Suprapubic skin (tissue), 4 donors: ENCODE data around the gene CALD1. TPM values are rescaled to one million over a fixed set of nuclear protein-coding genes. Genes with fewer than 3 reads are reported as not detected.

ENCODE experiments used
- DNase-seq, 2 donors: peaks; one replicate each; pipeline ENCODE4 v3.0.0-alpha.2; 2019; ENCODE audit warnings: low spot score in 2 of 2
- H3K27ac ChIP-seq: fragments of 200-600 bp; sonication (generic); one replicate; pipeline ENCODE4 v1.5.1; 2019
- H3K27me3 ChIP-seq: fragments of 200-600 bp; sonication (generic); one replicate; pipeline ENCODE4 v1.5.1; 2019
- H3K36me3 ChIP-seq: fragments of 200-600 bp; sonication (generic); one replicate; pipeline ENCODE4 v1.5.1; 2019
- H3K4me1 ChIP-seq: fragments of 200-600 bp; sonication (generic); one replicate; pipeline ENCODE4 v1.5.1; 2019
- H3K4me3 ChIP-seq: fragments of 200-600 bp; sonication (generic); one replicate; pipeline ENCODE4 v1.5.1; 2019; ENCODE audit warnings: mild to moderate bottlenecking
- H3K9me3 ChIP-seq: fragments of 200-600 bp; sonication (generic); one replicate; pipeline ENCODE4 v1.5.1; 2019
- EP300 ChIP-seq: sonication (generic); formaldehyde crosslinking; IDR thresholded peaks from one replicate; pipeline ENCODE4 v1.6.1; 2017; ENCODE audit warnings: antibody characterized with exemption
- POLR2A ChIP-seq, 2 donors: fragments of 450-650 bp; IDR thresholded peaks; one replicate each; pipeline ENCODE4 v1.6.1; 2017; ENCODE audit warnings: antibody characterized with exemption in 2 of 2, mild to moderate bottlenecking in 2 of 2, moderate library complexity in 2 of 2
- POLR2AphosphoS5 ChIP-seq, 3 donors: sonication (generic); formaldehyde crosslinking; IDR thresholded peaks; one replicate each; pipeline ENCODE4 v1.6.1; 2017; ENCODE audit warnings: antibody characterized with exemption in 3 of 3
- WGBS: methylation state at CpG from one replicate; pipeline ENCODE4 v1.1.5; 2018; 5-methylcytosine and 5-hydroxymethylcytosine counted together
- total RNA-seq, 4 donors: library from RNA; depleted of rRNA; stranded (reverse); fragments of >200 nt; gene quantifications; one replicate each; pipeline ENCODE4 v1.1.0, GENCODE V29; 2016
- TF ChIP-seq, protein P1 (sequence below), 2 donors: fragments of 200-600 bp in 1 of 2; fragments of 450-650 bp in 1 of 2; sonication (generic) in 1 of 2; IDR thresholded peaks; one replicate each; pipeline ENCODE4 v1.5.1; 2016 to 2019; ENCODE audit warnings: antibody characterized with exemption in 2 of 2, mild to moderate bottlenecking in 1 of 2, moderate library complexity in 1 of 2

The CALD1 gene
- total RNA-seq, 4 donors from 2014 or later: 53.6 to 116 (median 83.2) TPM

DNA sequence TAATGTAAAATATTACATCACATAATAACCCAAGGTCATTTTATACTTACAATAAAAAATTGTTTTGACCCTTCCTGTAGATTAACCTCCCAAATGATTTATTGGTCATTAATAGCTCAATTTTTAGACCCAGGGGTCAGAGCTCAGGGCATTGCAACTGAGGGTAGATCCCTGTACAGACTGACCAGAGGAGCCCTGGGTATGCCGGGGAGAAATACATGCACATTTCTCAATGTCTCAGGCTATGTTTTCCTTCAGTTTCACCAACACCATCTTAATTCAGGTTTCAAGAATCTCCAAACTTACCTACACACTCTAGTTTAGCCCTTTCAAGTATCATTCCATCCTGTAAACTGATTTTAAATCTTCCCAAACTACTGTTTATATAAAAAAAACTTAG, 46.2 kb downstream of the CALD1 start:
- TF ChIP-seq POLR2A (IDR thresholded peaks at IDR 0.05) (no peak), POLR2AphosphoS5 (IDR thresholded peaks at IDR 0.05) (no peak), EP300 (no peak)
- Histone ChIP-seq H3K4me1 (no peaks in the 10 kb centered on the region), H3K36me3 (no peaks in the 10 kb centered on the region), H3K4me3 (no peak overlapping the region), H3K27me3 (no peaks in the 10 kb centered on the region), H3K27ac (no peak overlapping the region), H3K9me3 (no peaks in the 10 kb centered on the region)
- DNase-seq: no peak
- 82% methylated on average over 1 of the region's 1 CpG for WGBS

- no peaks in the 10 kb centered on the region for H3K4me1 ChIP-seq
- TF ChIP-seq EP300 (no peak), POLR2A (IDR thresholded peaks at IDR 0.05) (no peak), POLR2AphosphoS5 (IDR thresholded peaks at IDR 0.05) (no peak)
- TF ChIP-seq, protein P1, sequence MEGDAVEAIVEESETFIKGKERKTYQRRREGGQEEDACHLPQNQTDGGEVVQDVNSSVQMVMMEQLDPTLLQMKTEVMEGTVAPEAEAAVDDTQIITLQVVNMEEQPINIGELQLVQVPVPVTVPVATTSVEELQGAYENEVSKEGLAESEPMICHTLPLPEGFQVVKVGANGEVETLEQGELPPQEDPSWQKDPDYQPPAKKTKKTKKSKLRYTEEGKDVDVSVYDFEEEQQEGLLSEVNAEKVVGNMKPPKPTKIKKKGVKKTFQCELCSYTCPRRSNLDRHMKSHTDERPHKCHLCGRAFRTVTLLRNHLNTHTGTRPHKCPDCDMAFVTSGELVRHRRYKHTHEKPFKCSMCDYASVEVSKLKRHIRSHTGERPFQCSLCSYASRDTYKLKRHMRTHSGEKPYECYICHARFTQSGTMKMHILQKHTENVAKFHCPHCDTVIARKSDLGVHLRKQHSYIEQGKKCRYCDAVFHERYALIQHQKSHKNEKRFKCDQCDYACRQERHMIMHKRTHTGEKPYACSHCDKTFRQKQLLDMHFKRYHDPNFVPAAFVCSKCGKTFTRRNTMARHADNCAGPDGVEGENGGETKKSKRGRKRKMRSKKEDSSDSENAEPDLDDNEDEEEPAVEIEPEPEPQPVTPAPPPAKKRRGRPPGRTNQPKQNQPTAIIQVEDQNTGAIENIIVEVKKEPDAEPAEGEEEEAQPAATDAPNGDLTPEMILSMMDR (IDR thresholded peaks at IDR 0.05): no peak
- no peaks in the 10 kb centered on the region for H3K9me3 ChIP-seq
- no peak overlapping the region for H3K27ac ChIP-seq
- WGBS: 63% methylated on average over 4 of the region's 4 CpGs
- DNase-seq: no peak
- no peaks in the 10 kb centered on the region for H3K36me3 ChIP-seq
- no peak overlapping the region for H3K4me3 ChIP-seq
- no peaks in the 10 kb centered on the region for H3K27me3 ChIP-seq
Measured at GRCh38 chr7:134826105-134826504, 46.7 kb downstream of the CALD1 start.

DNA sequence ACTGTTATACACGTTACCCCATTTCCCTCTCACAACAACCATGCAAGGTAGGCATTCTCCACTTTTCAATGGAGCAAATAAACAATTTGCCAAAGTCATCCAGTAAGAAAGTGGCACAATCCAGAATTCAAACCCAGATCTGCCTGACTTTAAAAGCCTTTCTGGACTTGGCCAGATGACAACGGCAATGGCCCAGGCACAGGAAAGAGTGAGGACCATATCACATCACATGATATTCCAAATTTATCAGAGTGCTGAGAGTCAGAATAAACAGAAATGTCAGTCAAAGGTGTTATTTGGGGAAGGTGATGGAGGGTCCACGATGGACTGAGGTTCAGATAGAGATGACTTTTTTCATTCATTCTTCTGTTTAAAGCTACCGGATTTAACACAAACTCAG, 48.0 kb downstream of the CALD1 start:
- no peak overlapping the region for H3K4me3 ChIP-seq
- no peak for DNase-seq
- 95% methylated on average over 4 of the region's 4 CpGs for WGBS
- no peaks in the 10 kb centered on the region for H3K4me1 ChIP-seq
- H3K36me3 ChIP-seq: no peaks in the 10 kb centered on the region
- H3K9me3 ChIP-seq: no peaks in the 10 kb centered on the region
- no peaks in the 10 kb centered on the region for H3K27me3 ChIP-seq
- H3K27ac ChIP-seq: peak overlapping the region; percentile 36
- no peak for TF ChIP-seq POLR2A (IDR thresholded peaks at IDR 0.05)
- TF ChIP-seq, protein P1 (IDR thresholded peaks at IDR 0.05): no peak
- no peak for TF ChIP-seq POLR2AphosphoS5 (IDR thresholded peaks at IDR 0.05)
- no peak for TF ChIP-seq EP300

GRCh38 chr7:134827889-134828288, 48.5 kb downstream of the CALD1 start:
- no peak for DNase-seq
- no peaks in the 10 kb centered on the region for H3K4me1 ChIP-seq
- H3K36me3 ChIP-seq: no peaks in the 10 kb centered on the region
- H3K27me3 ChIP-seq: no peaks in the 10 kb centered on the region
- H3K4me3 ChIP-seq: no peak overlapping the region
- WGBS: 63% methylated on average over 3 of the region's 3 CpGs
- no peaks in the 10 kb centered on the region for H3K9me3 ChIP-seq
- TF ChIP-seq EP300: no peak
- no peak for TF ChIP-seq POLR2A (IDR thresholded peaks at IDR 0.05)
- TF ChIP-seq, protein P1 (IDR thresholded peaks at IDR 0.05): no peak
- no peak for TF ChIP-seq POLR2AphosphoS5 (IDR thresholded peaks at IDR 0.05)
- H3K27ac ChIP-seq: no peak overlapping the region

- H3K4me1 ChIP-seq: no peaks in the 10 kb centered on the region
- H3K27ac ChIP-seq: no peak overlapping the region
- no peaks in the 10 kb centered on the region for H3K27me3 ChIP-seq
- no peaks in the 10 kb centered on the region for H3K36me3 ChIP-seq
- no peak for DNase-seq
- WGBS: 61% methylated on average over 2 of the region's 2 CpGs
- H3K9me3 ChIP-seq: no peaks in the 10 kb centered on the region
- TF ChIP-seq EP300: no peak
- TF ChIP-seq, protein P1 (IDR thresholded peaks at IDR 0.05): no peak
- TF ChIP-seq POLR2A (IDR thresholded peaks at IDR 0.05): no peak
- TF ChIP-seq POLR2AphosphoS5 (IDR thresholded peaks at IDR 0.05): no peak
- H3K4me3 ChIP-seq: no peak overlapping the region
Measured at GRCh38 chr7:134828361-134828760, 48.9 kb downstream of the CALD1 start.

- WGBS: 73% methylated on average over 3 of the region's 3 CpGs
- DNase-seq: no peak
- H3K36me3 ChIP-seq: no peaks in the 10 kb centered on the region
- TF ChIP-seq POLR2AphosphoS5 (IDR thresholded peaks at IDR 0.05) (no peak), EP300 (no peak), POLR2A (IDR thresholded peaks at IDR 0.05) (no peak)
- TF ChIP-seq, protein P1 (IDR thresholded peaks at IDR 0.05): no peak
- no peaks in the 10 kb centered on the region for H3K9me3 ChIP-seq
- no peaks in the 10 kb centered on the region for H3K4me1 ChIP-seq
- no peaks in the 10 kb centered on the region for H3K27me3 ChIP-seq
- H3K27ac ChIP-seq: no peak overlapping the region
- H3K4me3 ChIP-seq: no peak overlapping the region
Measured at GRCh38 chr7:134829380-134829986, 50.0 kb downstream of the CALD1 start.
